Measurements from ENCODE around the gene POLR1H.

Gene POLR1H

DNA sequence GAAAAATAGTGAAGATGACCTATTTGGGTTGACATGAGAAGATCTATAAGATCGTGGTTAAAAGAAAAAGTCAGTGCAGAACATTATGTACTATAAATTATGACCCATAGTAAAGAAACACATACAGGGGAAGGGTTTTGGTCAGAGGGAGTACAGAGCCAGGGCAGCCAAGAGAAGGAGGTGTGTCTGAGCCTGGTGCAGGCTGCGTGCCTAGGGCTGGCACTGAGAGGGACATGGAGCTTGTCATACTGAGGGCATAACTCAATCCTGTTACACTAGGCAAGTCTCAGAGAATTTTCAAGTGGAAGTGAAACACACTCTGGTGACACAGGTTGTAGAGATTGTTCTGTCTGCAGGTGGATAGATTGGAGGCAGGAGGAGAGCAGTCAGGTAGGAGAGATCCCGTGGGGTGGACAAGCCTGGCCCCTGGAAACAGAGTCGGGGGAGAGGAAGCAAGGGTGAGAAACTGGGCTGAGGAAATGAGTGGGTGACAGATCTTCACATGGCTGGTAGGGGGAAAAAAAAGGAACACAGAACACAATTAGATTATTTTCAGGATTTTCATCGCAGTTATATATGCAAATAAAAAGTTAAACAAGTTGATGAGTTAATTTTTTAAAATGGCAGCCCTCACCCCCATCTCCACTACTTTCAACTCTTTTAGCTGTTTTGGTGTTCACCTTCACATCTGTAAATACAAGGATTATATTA lies 33.0 kb downstream of the POLR1H start:
- no peak overlapping the region for H3K27ac ChIP-seq (ENCODE audit: low read depth in 2 of 2, low read length in 2 of 2)
- H3K9me3 ChIP-seq (ENCODE audit: control insufficient read depth in 2 of 2, low read length in 2 of 2), result no peaks in the 10 kb centered on the region
- peaks cover 12 to 22% of the 10 kb centered on the region in 2 donors for H3K4me1 ChIP-seq (ENCODE audit: control insufficient read depth in 2 of 2, insufficient read depth in 2 of 2, low read length in 2 of 2)
- no peak overlapping the region for H3K9ac ChIP-seq (ENCODE audit: low read depth in 1 of 2, low read length in 2 of 2)
- H3K27me3 ChIP-seq (ENCODE audit: control insufficient read depth in 2 of 2, insufficient read depth in 2 of 2, low read length in 2 of 2), result peaks cover 3 to 8% of the 10 kb centered on the region in 2 donors
- H3K4me3 ChIP-seq (ENCODE audit: low read length in 2 of 2), result no peak overlapping the region
- no peaks in the 10 kb centered on the region for H3K36me3 ChIP-seq (ENCODE audit: control insufficient read depth in 2 of 2, insufficient read depth in 2 of 2, low read length in 2 of 2)

DNA sequence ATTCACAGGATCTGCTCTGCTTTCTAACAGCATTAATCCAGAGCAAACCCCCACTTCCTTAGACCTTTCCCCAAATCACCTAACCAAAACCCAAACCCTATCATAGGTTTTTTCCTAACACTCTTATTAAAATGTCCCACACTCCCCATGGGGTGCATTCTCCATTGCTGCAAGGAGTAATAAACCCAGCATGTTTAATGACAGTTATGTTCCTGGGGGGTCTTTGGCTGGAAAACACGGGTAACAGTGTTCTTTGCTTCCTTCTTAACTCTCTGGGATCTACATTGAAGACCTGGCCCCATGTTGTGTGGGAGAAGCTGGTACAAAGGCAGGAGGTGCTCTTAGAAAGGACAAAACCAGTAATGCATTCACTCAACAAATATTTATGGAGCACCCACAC lies 35.8 kb downstream of the POLR1H start:
- H3K9me3 ChIP-seq (ENCODE audit: control insufficient read depth in 2 of 2, low read length in 2 of 2), result no peaks in the 10 kb centered on the region
- H3K4me3 ChIP-seq (ENCODE audit: low read length in 2 of 2), result no peak overlapping the region
- peaks cover 4 to 15% of the 10 kb centered on the region in 2 donors for H3K27me3 ChIP-seq (ENCODE audit: control insufficient read depth in 2 of 2, insufficient read depth in 2 of 2, low read length in 2 of 2)
- H3K4me1 ChIP-seq (ENCODE audit: control insufficient read depth in 2 of 2, insufficient read depth in 2 of 2, low read length in 2 of 2), result peaks cover 26 to 35% of the 10 kb centered on the region in 2 donors
- no peaks in the 10 kb centered on the region for H3K36me3 ChIP-seq (ENCODE audit: control insufficient read depth in 2 of 2, insufficient read depth in 2 of 2, low read length in 2 of 2)
- H3K27ac ChIP-seq (ENCODE audit: low read depth in 2 of 2, low read length in 2 of 2), result no peak overlapping the region
- no peak overlapping the region for H3K9ac ChIP-seq (ENCODE audit: low read depth in 1 of 2, low read length in 2 of 2)

DNA sequence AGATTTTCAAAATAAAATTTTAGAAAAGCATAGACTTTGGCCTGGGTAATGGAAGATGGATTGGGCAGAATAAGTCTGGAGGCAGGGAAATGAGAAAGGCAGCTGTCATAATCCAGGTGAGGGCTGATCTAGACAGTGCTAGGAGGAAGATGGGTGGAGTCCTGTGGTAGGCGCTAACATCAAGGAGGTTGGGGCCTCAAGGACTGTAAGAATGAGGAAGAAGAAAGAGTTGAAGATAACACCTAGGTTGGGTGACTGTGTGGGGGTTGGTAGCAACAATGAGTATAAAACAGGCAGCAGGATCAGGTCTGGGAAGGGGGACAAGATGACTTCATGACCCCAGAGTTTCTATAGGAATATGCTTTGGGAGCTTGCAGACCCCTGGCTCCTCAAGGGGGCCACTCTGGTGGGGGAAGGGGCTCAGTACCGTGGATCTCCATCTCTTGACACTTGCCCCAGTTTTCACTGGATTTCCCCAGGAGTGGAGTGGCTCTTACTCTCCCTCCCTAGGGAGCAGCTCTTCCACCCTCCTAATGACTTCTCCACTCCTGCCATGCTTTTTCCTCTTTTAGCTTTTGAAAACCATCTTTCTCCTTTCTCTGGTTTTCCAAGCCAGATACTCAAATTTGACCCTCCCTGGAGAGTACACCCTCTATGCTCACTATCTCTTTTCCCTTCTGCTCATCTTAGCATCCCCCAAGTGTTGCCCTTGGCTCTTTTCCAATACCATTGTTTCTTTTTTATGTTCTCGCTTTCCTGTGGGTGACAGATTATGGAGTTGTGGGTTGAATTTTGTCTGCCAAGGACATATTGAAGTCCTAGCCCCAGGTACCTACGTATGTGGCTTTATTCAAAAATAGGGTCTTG lies 37.1 kb downstream of the POLR1H start:
- H3K4me1 ChIP-seq (ENCODE audit: control insufficient read depth in 2 of 2, insufficient read depth in 2 of 2, low read length in 2 of 2), result peaks cover 32 to 38% of the 10 kb centered on the region in 2 donors
- no peak overlapping the region for H3K9ac ChIP-seq (ENCODE audit: low read depth in 1 of 2, low read length in 2 of 2)
- H3K27ac ChIP-seq (ENCODE audit: low read depth in 2 of 2, low read length in 2 of 2), result peak overlapping the region; percentile 27 to 58
- no peaks in the 10 kb centered on the region for H3K9me3 ChIP-seq (ENCODE audit: control insufficient read depth in 2 of 2, low read length in 2 of 2)
- H3K36me3 ChIP-seq (ENCODE audit: control insufficient read depth in 2 of 2, insufficient read depth in 2 of 2, low read length in 2 of 2), result no peaks in the 10 kb centered on the region
- H3K27me3 ChIP-seq (ENCODE audit: control insufficient read depth in 2 of 2, insufficient read depth in 2 of 2, low read length in 2 of 2), result peaks cover 4 to 10% of the 10 kb centered on the region in 2 donors
- no peak overlapping the region for H3K4me3 ChIP-seq (ENCODE audit: low read length in 2 of 2)

DNA sequence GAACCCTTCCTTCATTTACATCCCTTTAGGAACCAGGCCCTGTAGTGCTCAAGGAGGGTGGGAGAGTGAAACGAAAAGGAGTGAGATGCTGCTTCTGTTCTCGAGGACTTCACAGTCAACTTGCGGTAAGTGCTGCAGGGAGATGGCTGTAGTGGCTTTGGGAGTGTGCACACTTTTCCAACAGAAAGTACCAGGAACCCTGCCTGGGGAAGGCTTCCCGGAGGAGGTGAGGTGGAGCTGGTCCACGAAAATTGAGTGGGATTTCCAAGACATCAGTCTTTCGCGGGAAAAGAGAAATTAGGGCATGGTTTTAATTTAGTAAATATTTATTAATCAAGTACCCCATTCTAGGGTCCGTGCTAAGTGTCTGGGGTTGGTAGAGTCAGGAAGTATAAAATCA lies 39.1 kb downstream of the POLR1H start:
- Histone ChIP-seq H3K4me1 (ENCODE audit: control insufficient read depth in 2 of 2, insufficient read depth in 2 of 2, low read length in 2 of 2) (peaks cover 36 to 43% of the 10 kb centered on the region in 2 donors), H3K27ac (ENCODE audit: low read depth in 2 of 2, low read length in 2 of 2) (peak overlapping the region; percentile 85 to 91), H3K27me3 (ENCODE audit: control insufficient read depth in 2 of 2, insufficient read depth in 2 of 2, low read length in 2 of 2) (peaks cover 4 to 10% of the 10 kb centered on the region in 2 donors), H3K4me3 (ENCODE audit: low read length in 2 of 2) (peak overlapping the region; percentile 66 to 76), H3K36me3 (ENCODE audit: control insufficient read depth in 2 of 2, insufficient read depth in 2 of 2, low read length in 2 of 2) (peaks cover 0 to 2% of the 10 kb centered on the region in 2 donors), H3K9me3 (ENCODE audit: control insufficient read depth in 2 of 2, low read length in 2 of 2) (no peaks in the 10 kb centered on the region), H3K9ac (ENCODE audit: low read depth in 1 of 2, low read length in 2 of 2) (peak overlapping the region in 1 of 2 donors; percentile 80)

DNA sequence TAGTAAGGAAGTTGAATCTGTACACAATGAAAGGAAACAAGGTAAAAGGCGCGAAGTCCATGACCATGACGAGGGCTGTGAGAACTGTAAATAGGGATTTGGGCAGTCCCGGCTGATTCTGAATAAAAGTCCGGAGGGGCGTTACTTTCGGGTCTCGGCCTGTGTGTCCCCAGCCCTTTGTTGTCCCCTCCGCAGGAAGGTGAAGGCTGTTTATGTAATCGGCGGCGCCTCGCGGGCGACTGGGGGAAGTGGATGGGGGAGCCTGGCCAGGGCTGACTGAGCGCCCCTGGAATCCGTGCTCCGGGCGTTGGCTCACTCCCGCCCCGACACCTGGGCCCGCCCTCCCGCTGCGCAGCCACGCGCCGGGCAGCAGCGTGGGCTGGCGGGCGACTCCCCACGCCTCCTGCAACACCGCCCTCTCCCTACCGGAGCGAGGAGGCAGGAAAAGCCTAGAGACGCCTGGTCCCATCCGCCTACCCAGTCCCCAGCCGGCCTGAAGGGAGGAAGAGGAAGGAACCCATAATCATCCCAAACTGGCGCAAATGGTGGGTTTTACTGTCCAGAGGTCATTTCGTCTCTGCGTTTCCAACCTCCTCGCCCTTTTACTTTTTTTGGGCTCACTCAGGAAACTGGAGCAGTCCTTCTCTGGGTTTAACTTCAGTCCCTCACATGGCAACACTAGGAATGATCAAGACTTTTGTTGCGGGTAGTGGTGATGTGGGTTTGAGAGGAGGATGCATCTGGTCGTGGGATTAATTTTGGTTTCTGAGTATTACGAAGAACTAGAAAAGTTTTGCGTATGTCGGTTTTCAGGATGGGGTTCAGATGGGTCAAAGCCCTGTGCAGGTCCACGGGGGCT lies 39.7 kb downstream of the POLR1H start:
- H3K4me3 ChIP-seq (ENCODE audit: low read length in 2 of 2), result peak overlapping the region; percentile 66 to 76
- no peaks in the 10 kb centered on the region for H3K9me3 ChIP-seq (ENCODE audit: control insufficient read depth in 2 of 2, low read length in 2 of 2)
- peaks cover 36 to 43% of the 10 kb centered on the region in 2 donors for H3K4me1 ChIP-seq (ENCODE audit: control insufficient read depth in 2 of 2, insufficient read depth in 2 of 2, low read length in 2 of 2)
- H3K36me3 ChIP-seq (ENCODE audit: control insufficient read depth in 2 of 2, insufficient read depth in 2 of 2, low read length in 2 of 2), result peaks cover 0 to 2% of the 10 kb centered on the region in 2 donors
- peaks cover 4 to 10% of the 10 kb centered on the region in 2 donors for H3K27me3 ChIP-seq (ENCODE audit: control insufficient read depth in 2 of 2, insufficient read depth in 2 of 2, low read length in 2 of 2)
- H3K9ac ChIP-seq (ENCODE audit: low read depth in 1 of 2, low read length in 2 of 2), result peak overlapping the region; percentile 76 to 80
- H3K27ac ChIP-seq (ENCODE audit: low read depth in 2 of 2, low read length in 2 of 2), result peak overlapping the region; percentile 85 to 91

DNA sequence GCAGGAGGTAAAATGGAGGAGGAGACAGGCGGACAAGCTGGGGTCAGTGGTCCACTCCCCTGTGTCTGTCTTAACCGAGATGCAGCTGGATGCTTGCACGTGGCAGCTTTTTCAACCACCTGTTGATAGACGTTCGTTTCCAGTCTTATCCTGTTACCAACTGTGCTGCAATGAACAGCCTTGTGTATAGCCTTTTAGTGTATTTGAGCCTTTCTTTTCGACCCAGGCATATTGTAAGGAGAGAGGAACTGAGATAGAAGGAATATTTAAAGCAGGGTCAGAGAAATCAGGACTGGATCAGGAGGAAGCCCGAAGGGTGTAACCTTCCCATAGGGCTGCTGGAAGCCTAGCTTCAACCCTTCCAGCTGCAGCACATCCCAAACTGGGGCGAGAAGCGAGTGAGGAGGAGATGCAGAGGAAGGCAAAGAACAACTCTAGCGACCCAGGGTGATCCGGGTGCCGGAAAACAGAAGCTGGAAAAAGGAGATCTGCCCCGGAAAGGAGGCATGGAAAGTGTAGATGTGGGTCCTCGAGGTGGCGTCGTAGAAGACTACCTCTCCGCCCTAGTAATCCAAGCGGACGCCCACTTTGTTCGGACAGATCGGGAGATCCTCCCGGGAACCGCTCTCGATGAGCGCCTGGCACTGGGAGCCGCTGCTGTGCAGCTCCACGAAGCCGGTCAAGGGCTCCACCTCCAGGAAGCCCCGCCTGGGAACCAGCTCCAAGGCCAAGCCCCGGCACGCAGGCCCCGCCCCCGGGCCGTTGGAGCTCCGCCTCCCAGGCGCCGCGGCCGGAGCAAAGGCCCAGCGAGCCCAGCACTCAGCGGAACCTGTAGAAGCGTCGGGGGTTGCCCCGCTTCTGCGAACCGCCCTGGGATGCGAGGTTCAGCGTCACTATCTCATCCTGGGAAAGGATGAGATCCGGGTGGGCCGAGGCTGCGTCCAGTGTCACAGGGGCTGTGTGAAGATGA lies 40.7 kb downstream of the POLR1H start:
- no peaks in the 10 kb centered on the region for H3K9me3 ChIP-seq (ENCODE audit: control insufficient read depth in 2 of 2, low read length in 2 of 2)
- peak overlapping the region; percentile 76 to 80 for H3K9ac ChIP-seq (ENCODE audit: low read depth in 1 of 2, low read length in 2 of 2)
- peaks cover 4 to 10% of the 10 kb centered on the region in 2 donors for H3K27me3 ChIP-seq (ENCODE audit: control insufficient read depth in 2 of 2, insufficient read depth in 2 of 2, low read length in 2 of 2)
- H3K36me3 ChIP-seq (ENCODE audit: control insufficient read depth in 2 of 2, insufficient read depth in 2 of 2, low read length in 2 of 2), result peaks cover 0 to 2% of the 10 kb centered on the region in 2 donors
- peak overlapping the region; percentile 66 to 76 for H3K4me3 ChIP-seq (ENCODE audit: low read length in 2 of 2)
- peaks cover 36 to 43% of the 10 kb centered on the region in 2 donors for H3K4me1 ChIP-seq (ENCODE audit: control insufficient read depth in 2 of 2, insufficient read depth in 2 of 2, low read length in 2 of 2)
- H3K27ac ChIP-seq (ENCODE audit: low read depth in 2 of 2, low read length in 2 of 2), result peak overlapping the region; percentile 85 to 91

DNA sequence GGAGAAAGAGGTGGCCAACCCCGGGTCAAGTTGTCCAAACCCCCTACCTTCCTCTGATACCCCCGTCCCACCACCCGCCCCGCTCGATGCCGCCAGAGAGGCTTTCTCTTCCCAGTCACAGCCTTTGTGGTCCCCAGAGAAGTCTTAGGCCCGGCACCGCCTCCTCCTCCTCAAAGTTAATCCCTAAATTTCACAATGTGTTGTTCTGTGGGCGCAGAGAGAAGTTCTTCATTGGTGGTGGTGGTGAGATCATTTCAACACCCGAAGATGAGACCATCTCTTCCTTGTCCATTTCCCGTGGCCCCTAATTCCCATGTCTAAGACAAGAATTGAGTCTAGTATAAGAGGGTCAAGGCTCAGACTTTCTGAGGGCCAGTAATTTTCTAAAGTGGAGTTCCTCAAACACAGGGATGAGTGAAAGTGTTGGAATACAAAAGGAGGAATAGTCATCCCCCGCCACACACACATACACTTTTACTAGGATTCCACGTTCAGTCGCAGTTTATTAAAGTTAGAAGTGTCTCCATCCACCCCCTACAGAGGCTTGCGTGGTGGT lies 41.4 kb downstream of the POLR1H start:
- Histone ChIP-seq H3K27ac (ENCODE audit: low read depth in 2 of 2, low read length in 2 of 2) (peak overlapping the region; percentile 81 to 85), H3K27me3 (ENCODE audit: control insufficient read depth in 2 of 2, insufficient read depth in 2 of 2, low read length in 2 of 2) (peaks cover 4 to 10% of the 10 kb centered on the region in 2 donors), H3K9me3 (ENCODE audit: control insufficient read depth in 2 of 2, low read length in 2 of 2) (no peaks in the 10 kb centered on the region), H3K9ac (ENCODE audit: low read depth in 1 of 2, low read length in 2 of 2) (peak overlapping the region; percentile 68 to 80), H3K4me1 (ENCODE audit: control insufficient read depth in 2 of 2, insufficient read depth in 2 of 2, low read length in 2 of 2) (peaks cover 36 to 40% of the 10 kb centered on the region in 2 donors), H3K36me3 (ENCODE audit: control insufficient read depth in 2 of 2, insufficient read depth in 2 of 2, low read length in 2 of 2) (peaks cover 0 to 2% of the 10 kb centered on the region in 2 donors), H3K4me3 (ENCODE audit: low read length in 2 of 2) (peak overlapping the region; percentile 66 to 76)

DNA sequence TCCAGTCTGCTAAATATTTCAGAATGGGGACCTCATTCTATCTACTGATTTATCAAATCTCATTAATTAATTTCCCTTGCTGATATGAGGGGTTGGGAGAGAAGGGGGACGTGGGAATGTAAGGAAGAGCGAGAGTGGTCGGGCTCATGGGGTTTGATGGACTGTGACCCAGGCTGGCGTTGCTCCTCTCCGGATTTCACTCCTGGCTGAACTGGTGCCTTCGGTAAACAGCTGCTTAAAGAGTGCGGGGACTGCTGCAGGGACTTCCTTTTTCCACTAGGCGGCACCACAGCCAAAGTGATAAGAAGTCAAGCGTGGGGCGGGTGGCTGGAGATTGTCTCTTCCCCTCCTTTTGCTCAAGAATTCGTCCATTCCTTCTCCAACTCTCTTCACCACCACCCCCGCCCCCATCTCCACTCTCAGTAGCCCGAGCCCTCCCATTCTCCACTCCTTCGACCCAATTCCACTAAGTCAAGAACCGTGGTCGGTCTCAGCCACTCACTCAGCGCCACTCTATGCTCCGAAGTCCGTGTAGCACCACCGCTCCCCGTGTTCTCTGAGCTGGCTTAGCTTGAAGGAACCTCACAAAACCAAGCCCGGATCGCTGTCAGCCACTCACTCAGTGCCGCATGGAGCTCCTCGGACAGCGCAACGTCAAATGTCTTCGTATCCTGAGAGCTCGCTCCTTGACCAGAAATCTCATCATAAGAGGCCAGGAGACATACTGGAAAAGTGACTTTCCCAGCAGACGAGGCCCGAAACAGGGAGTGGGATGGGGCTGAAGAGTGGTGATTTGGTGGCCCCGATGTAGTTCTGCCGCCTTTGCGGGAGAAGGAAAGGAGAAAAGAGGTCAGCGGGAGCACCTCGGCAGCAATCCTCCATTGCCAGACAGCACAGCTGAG lies 42.2 kb downstream of the POLR1H start:
- peaks cover 37 to 38% of the 10 kb centered on the region in 2 donors for H3K4me1 ChIP-seq (ENCODE audit: control insufficient read depth in 2 of 2, insufficient read depth in 2 of 2, low read length in 2 of 2)
- peaks cover 4 to 8% of the 10 kb centered on the region in 2 donors for H3K27me3 ChIP-seq (ENCODE audit: control insufficient read depth in 2 of 2, insufficient read depth in 2 of 2, low read length in 2 of 2)
- peak overlapping the region; percentile 63 to 65 for H3K4me3 ChIP-seq (ENCODE audit: low read length in 2 of 2)
- peak overlapping the region; percentile 81 to 85 for H3K27ac ChIP-seq (ENCODE audit: low read depth in 2 of 2, low read length in 2 of 2)
- peak overlapping the region; percentile 43 to 80 for H3K9ac ChIP-seq (ENCODE audit: low read depth in 1 of 2, low read length in 2 of 2)
- H3K9me3 ChIP-seq (ENCODE audit: control insufficient read depth in 2 of 2, low read length in 2 of 2), result no peaks in the 10 kb centered on the region
- peaks cover 0 to 2% of the 10 kb centered on the region in 2 donors for H3K36me3 ChIP-seq (ENCODE audit: control insufficient read depth in 2 of 2, insufficient read depth in 2 of 2, low read length in 2 of 2)
